NCI-H774 (cell line): ENCODE results near the gene MAPT.

Source experiments
- DNase-seq: peaks from one replicate; lab custom pipeline; 2025; lab: John Stamatoyannopoulos, UW

MAPT gene

GRCh38 chr17:46053911-46054534 lies 159.7 kb downstream of the MAPT start:
- DNase-seq: no peak

- no peak for DNase-seq
These were observed 162.5 kb downstream of the MAPT start for GRCh38 chr17:46056800-46057304.

- no peak for DNase-seq
These were observed 163.0 kb downstream of the MAPT start for GRCh38 chr17:46057366-46057765.

- DNase-seq: no peak
These were observed 165.1 kb downstream of the MAPT start for GRCh38 chr17:46059486-46059885.

- no peak for DNase-seq
These were observed 166.1 kb downstream of the MAPT start for GRCh38 chr17:46060461-46060860.

GRCh38 chr17:46061435-46061834 lies 167.1 kb downstream of the MAPT start:
- DNase-seq: no peak

GRCh38 chr17:46063241-46063640 lies 168.9 kb downstream of the MAPT start:
- DNase-seq: no peak

GRCh38 chr17:46064460-46064859 lies 170.1 kb downstream of the MAPT start:
- no peak for DNase-seq

GRCh38 chr17:46071796-46072195 lies 177.4 kb downstream of the MAPT start:
- no peak for DNase-seq

GRCh38 chr17:46072998-46073397 lies 178.6 kb downstream of the MAPT start:
- no peak for DNase-seq

GRCh38 chr17:46074540-46074939 lies 180.2 kb downstream of the MAPT start:
- no peak for DNase-seq
